ENCODE measurements around the gene MAP4K5.

DNA sequence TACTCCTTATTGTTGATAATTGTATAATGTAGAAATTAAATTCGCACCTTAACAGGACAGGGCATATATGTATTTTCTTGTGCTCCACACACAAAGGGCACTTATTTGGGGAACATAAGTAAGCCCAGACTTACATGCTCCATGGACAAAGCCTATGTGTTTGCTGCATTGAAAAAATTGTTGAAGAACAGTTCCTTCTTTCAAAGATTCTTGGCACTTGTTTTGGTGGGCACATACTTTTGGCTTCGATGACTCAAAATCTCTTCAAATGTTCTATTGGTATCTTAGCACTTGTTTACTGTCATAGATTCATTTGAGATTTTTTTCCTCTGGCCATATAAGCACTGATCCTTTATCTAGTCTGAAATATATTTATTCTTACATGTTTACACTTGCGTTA, 1.4 kb upstream of the MAP4K5 start:
- TF ChIP-seq POLR2A (IDR thresholded peaks at IDR 0.05), result no peak
- TF ChIP-seq, protein P1, sequence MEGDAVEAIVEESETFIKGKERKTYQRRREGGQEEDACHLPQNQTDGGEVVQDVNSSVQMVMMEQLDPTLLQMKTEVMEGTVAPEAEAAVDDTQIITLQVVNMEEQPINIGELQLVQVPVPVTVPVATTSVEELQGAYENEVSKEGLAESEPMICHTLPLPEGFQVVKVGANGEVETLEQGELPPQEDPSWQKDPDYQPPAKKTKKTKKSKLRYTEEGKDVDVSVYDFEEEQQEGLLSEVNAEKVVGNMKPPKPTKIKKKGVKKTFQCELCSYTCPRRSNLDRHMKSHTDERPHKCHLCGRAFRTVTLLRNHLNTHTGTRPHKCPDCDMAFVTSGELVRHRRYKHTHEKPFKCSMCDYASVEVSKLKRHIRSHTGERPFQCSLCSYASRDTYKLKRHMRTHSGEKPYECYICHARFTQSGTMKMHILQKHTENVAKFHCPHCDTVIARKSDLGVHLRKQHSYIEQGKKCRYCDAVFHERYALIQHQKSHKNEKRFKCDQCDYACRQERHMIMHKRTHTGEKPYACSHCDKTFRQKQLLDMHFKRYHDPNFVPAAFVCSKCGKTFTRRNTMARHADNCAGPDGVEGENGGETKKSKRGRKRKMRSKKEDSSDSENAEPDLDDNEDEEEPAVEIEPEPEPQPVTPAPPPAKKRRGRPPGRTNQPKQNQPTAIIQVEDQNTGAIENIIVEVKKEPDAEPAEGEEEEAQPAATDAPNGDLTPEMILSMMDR (IDR thresholded peaks at IDR 0.05), result no peak
- TF ChIP-seq POLR2AphosphoS5 (IDR thresholded peaks at IDR 0.05), result no peak
- no peak for TF ChIP-seq EP300 (IDR thresholded peaks at IDR 0.05)
